ENCODE data around the gene PRM1.

- TF ChIP-seq CTCF (CRISPR knock-in tag; IDR thresholded peaks at IDR 0.05) (peak; percentile 47), ZBTB33 (CRISPR knock-in tag; IDR thresholded peaks at IDR 0.05) (0 out of 2 replicates have a peak, but pooled peaks have one; percentile 5), ZNF407 (CRISPR knock-in tag; IDR thresholded peaks at IDR 0.05; ENCODE audit: not compliant biosample characterization) (peak; percentile 81), PHF20 (CRISPR knock-in tag; IDR thresholded peaks at IDR 0.05) (no peak), NR2F6 (IDR thresholded peaks at IDR 0.05) (no peak), NR2F6 (CRISPR knock-in tag; IDR thresholded peaks at IDR 0.05) (peak; percentile 69; the same call in 1 of the 2 replicates)
These were observed 16.5 kb upstream of the PRM1 start for GRCh38 chr16:11297492-11298142.
